Activated T-cell treated with anti-CD3 and anti-CD28 coated beads, Interleukin-2, amount 50 U/mL, for 24 hours (primary cell): Measurements from ENCODE around the gene ZNF845.
A peak's percentile ranks its signal among the peaks of the same experiment; 100 is the strongest.
"Not testable (repeated sequence)": the region's sequence is repeated elsewhere in the genome, so short reads cannot be mapped to it uniquely, and the experiment has no call there.

Source experiments
- DNase-seq: peaks from one replicate; pipeline ENCODE4 v3.0.0-alpha.2; 2020
- H3K27ac Mint-ChIP-seq: 2 replicates; pipeline ENCODE4 v1.8.0; 2020; ENCODE audit warnings: mild to moderate bottlenecking, mixed read lengths
- H3K27me3 Mint-ChIP-seq: 2 replicates; pipeline ENCODE4 v1.8.0; 2020; ENCODE audit warnings: mixed read lengths
- H3K36me3 Mint-ChIP-seq: 2 replicates; pipeline ENCODE4 v1.8.0; 2020; ENCODE audit warnings: low read depth, mixed read lengths
- H3K4me1 Mint-ChIP-seq: 2 replicates; pipeline ENCODE4 v1.8.0; 2020; ENCODE audit warnings: low read depth, mixed read lengths
- H3K4me3 Mint-ChIP-seq: 2 replicates; pipeline ENCODE4 v1.8.0; 2020; ENCODE audit warnings: mild to moderate bottlenecking, moderate library complexity, mixed read lengths
- H3K9me3 Mint-ChIP-seq: 2 replicates; pipeline ENCODE4 v1.8.0; 2020; ENCODE audit warnings: mixed read lengths

The ZNF845 gene

DNA sequence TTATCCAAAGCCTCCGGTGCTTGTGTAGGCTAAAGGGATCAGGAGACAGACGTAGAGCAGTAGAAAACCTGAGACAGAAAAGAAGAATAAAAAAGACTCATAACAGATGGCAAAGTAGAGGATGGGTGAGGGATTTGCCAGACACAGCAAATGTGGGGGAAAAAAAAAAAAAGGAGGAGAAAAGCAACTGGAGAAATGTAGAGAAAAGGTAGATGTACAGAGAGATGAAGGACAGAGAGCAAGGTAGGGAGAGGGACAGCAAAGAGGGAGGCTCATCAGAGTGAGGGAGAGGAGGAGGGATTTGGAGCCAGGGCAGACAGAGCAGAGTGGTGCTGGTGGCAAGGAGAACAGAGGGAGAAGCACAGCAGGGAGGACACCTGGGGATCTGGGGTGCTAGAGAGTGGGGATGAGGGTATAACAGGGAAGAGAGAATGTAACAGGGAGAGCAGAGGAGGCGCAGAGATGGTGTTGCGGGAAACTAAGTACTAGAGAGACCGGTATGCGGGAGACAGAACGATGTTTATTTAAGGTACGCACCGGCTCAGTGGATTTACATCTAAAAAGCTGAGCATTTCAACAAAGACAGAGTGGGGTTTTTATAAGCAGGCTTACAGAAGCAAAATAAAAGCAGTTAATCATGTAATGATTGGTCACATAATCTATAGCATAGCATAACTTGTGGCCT, 62.4 kb downstream of the ZNF845 start:
- H3K9me3 Mint-ChIP-seq, result peaks cover 21% of the 10 kb centered on the region
- peak overlapping the region; percentile 92 for H3K4me3 Mint-ChIP-seq
- peak overlapping the region; percentile 91 for H3K27ac Mint-ChIP-seq
- peaks cover 68% of the 10 kb centered on the region for H3K36me3 Mint-ChIP-seq
- not testable (repeated sequence) for H3K27me3 Mint-ChIP-seq, DNase-seq
- peaks cover 34% of the 10 kb centered on the region for H3K4me1 Mint-ChIP-seq

GRCh38 chr19:53396525-53396868, 62.9 kb downstream of the ZNF845 start:
- no peaks in the 10 kb centered on the region for H3K27me3 Mint-ChIP-seq
- H3K36me3 Mint-ChIP-seq, result peaks cover 71% of the 10 kb centered on the region
- DNase-seq, result no peak
- peaks cover 21% of the 10 kb centered on the region for H3K9me3 Mint-ChIP-seq
- H3K4me1 Mint-ChIP-seq, result peaks cover 34% of the 10 kb centered on the region
- peak overlapping the region; percentile 92 for H3K4me3 Mint-ChIP-seq
- H3K27ac Mint-ChIP-seq, result no peak overlapping the region

GRCh38 chr19:53397918-53398317, 64.4 kb downstream of the ZNF845 start:
- H3K27ac Mint-ChIP-seq, H3K27me3 Mint-ChIP-seq, DNase-seq, H3K4me3 Mint-ChIP-seq: not testable (repeated sequence)
- Mint-ChIP-seq H3K9me3 (peaks cover 25% of the 10 kb centered on the region), H3K4me1 (peaks cover 34% of the 10 kb centered on the region), H3K36me3 (peaks cover 78% of the 10 kb centered on the region)
